Measurements from ENCODE around the gene GALNT18. TPM values are rescaled to one million over a fixed set of nuclear protein-coding genes. Genes with fewer than 3 reads are reported as not detected.

GALNT18 gene
- total and polyA plus RNA-seq, 3 experiments from 2014 or later = 1.3 TPM; not detected in 1

DNA sequence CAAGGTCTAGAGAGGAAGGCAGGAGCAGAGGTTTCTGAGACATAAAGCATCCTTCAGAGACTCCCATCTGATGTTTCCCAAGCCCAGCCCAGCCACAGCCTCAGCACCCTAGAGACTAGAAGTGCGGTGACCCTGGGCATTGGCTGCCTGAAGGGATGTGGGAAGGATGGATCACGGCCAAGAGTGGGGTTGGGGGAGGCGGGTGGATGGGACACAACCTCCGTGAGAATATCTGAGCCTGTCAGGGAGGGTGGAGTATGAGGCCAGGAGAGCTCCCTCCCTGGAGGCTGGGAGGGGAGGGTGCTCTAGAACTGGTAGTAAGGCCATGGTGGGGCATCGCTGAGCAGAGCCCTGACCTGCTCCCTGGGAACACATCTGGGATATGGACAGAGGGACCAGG, 340.2 kb downstream of the GALNT18 start:
- DNase-seq = no peak
- H3K27me3 Mint-ChIP-seq = peaks cover 9 to 19% of the 10 kb centered on the region in 2 donors
- no peaks in the 10 kb centered on the region for H3K9me3 ChIP-seq (ENCODE audit: low read length)
- no peak overlapping the region for H3K27ac Mint-ChIP-seq
- no peak overlapping the region for H3K4me3 Mint-ChIP-seq
- CTCF ChIA-PET = no interaction called here
- POLR2A ChIA-PET = no interaction called here
- H3K4me3 ChIP-seq (ENCODE audit: low read length) = no peak overlapping the region
- H3K36me3 ChIP-seq (ENCODE audit: insufficient read depth, low read length) = no peaks in the 10 kb centered on the region
- H3K27ac ChIP-seq (ENCODE audit: low read depth, low read length) = no peak overlapping the region
- H3K9me3 Mint-ChIP-seq = no peaks in the 10 kb centered on the region
- no peaks in the 10 kb centered on the region for H3K27me3 ChIP-seq (ENCODE audit: insufficient read depth, low read length, poor library complexity, severe bottlenecking)
- H3K4me1 ChIP-seq (ENCODE audit: insufficient read depth, low read length) = no peaks in the 10 kb centered on the region
- peaks cover 0 to 3% (median 0%) of the 10 kb centered on the region in 3 donors for H3K4me1 Mint-ChIP-seq
- no peaks in the 10 kb centered on the region for H3K36me3 Mint-ChIP-seq

DNA sequence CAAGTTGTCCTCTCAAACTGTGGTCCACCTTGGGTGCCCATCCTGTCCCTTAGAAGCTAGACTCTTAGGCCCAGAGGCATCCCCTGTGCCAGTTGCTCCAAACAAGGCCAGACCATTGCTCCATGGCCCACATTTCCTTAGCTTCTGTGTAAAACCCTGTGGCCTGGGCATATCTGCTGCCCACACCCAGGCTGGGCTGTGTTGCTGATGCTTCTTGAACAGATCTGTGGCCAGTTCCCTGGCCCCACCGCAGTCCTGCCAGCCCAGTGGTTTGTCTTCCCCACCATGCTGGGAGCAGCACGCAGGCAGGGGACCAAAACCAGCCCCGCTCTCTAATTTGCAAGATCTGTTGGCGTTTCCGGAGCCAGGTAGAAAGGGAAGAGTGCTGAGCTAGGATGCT, 341.0 kb downstream of the GALNT18 start:
- no peak overlapping the region for H3K4me3 Mint-ChIP-seq
- H3K36me3 Mint-ChIP-seq = no peaks in the 10 kb centered on the region
- no peaks in the 10 kb centered on the region for H3K9me3 ChIP-seq (ENCODE audit: low read length)
- H3K36me3 ChIP-seq (ENCODE audit: insufficient read depth, low read length) = no peaks in the 10 kb centered on the region
- H3K9me3 Mint-ChIP-seq = no peaks in the 10 kb centered on the region
- H3K27me3 ChIP-seq (ENCODE audit: insufficient read depth, low read length, poor library complexity, severe bottlenecking) = no peaks in the 10 kb centered on the region
- H3K27ac Mint-ChIP-seq = peak overlapping the region in 1 of 8 donors; percentile 20
- H3K4me3 ChIP-seq (ENCODE audit: low read length) = no peak overlapping the region
- H3K27ac ChIP-seq (ENCODE audit: low read depth, low read length) = no peak overlapping the region
- no peak for DNase-seq
- ChIA-PET CTCF (no interaction called here), POLR2A (no interaction called here)
- H3K27me3 Mint-ChIP-seq = peaks cover 9 to 19% of the 10 kb centered on the region in 2 donors
- peaks cover 0 to 3% (median 0%) of the 10 kb centered on the region in 3 donors for H3K4me1 Mint-ChIP-seq
- H3K4me1 ChIP-seq (ENCODE audit: insufficient read depth, low read length) = no peaks in the 10 kb centered on the region

DNA sequence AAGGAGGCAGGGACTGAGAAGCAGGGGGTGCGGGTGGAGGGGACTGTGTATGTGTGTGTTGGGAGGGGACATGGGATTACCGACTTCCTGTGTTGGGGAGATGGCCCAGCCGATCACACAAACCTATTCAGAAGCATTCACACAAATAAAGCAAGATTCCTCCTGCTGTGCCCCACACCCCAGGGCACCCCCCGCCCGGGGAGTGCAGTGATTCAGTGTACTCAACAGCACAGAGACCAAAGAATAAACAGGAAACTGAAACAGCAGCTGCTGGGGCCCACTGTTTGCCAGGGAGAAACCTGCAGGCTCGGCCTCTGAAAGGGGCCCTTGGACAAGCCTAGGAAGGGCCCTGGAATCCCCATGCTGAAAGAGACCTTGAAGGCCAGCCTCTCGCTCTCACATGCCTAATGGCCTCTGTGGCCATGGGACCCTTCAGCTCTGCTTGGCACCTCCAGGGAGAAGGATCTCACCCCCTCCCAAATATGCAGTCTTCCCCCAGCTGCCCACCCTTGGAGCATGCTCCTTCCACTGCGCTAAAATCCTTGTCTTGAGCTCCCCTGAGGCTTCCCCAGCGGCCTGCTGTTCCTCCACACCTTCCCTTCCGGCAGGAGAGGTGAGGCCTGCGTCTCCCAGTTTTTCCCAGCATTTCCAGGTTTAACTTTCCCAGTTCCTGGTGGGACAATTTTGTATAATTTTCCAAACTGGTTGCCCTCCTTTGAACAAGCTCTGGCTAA, 341.7 kb downstream of the GALNT18 start:
- DNase-seq = no peak
- ChIA-PET CTCF (no interaction called here), POLR2A (no interaction called here)
- Mint-ChIP-seq H3K9me3 (peaks cover 0 to 4% (median 0%) of the 10 kb centered on the region in 5 donors), H3K4me3 (no peak overlapping the region), H3K27me3 (peaks cover 14 to 26% of the 10 kb centered on the region in 2 donors), H3K27ac (peak overlapping the region in 1 of 8 donors; percentile 33), H3K4me1 (peaks cover 0 to 3% (median 0%) of the 10 kb centered on the region in 3 donors), H3K36me3 (no peaks in the 10 kb centered on the region)
- no peaks in the 10 kb centered on the region for H3K4me1 ChIP-seq (ENCODE audit: insufficient read depth, low read length)
- H3K27me3 ChIP-seq (ENCODE audit: insufficient read depth, low read length, poor library complexity, severe bottlenecking) = no peaks in the 10 kb centered on the region
- no peak overlapping the region for H3K4me3 ChIP-seq (ENCODE audit: low read length)
- H3K9me3 ChIP-seq (ENCODE audit: low read length) = no peaks in the 10 kb centered on the region
- no peak overlapping the region for H3K27ac ChIP-seq (ENCODE audit: low read depth, low read length)
- no peaks in the 10 kb centered on the region for H3K36me3 ChIP-seq (ENCODE audit: insufficient read depth, low read length)

DNA sequence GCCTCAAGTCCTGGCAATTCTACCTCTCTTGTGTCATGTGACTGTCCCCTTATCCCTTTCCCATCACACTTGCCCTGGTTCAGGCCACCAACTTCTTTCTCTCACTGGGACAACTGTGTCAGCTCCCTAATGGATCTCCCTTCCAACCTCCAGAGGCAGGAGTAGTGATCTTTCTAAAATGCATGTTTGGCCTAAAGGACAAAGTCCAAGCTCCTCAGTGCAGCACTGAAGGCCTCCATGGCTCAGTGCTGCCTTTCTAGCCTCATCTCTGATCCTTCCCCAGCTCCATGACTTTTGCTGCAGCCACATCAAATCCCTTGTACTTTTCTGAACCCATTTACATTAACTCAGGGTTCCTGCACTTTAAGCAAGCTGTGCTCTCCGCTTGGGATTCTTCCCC, 349.6 kb downstream of the GALNT18 start:
- CTCF ChIA-PET = no interaction called here
- no peak for DNase-seq

DNA sequence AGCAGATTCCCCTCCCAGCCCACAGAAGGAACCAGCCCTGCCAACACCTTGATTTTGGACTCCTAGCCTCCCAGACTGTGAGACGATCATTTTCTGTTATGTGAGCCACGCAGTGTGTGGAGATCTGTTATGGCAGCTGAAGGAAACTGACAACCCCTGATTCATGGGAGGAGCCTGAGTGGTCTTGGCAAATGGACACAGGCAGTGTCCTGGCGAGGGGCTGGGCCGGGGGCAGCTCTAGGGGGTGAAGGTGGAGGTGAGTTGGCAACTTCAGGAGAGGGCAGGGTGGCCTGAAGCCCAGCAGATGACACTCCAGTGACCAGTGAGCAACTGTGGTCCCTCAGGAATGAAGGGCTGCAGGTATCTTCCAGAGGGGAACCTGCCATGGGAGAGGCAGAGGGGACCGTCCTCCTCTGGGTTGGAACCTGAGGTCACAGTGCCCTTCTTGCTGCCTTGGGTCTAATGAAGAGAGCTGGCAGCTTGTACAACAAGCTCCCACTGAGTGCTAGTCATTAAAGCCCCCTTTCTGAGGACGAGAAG, 351.5 kb downstream of the GALNT18 start:
- H3K4me3 ChIP-seq (ENCODE audit: low read length) = no peak overlapping the region
- no peaks in the 10 kb centered on the region for H3K36me3 ChIP-seq (ENCODE audit: insufficient read depth, low read length)
- Mint-ChIP-seq H3K27ac (no peak overlapping the region), H3K4me1 (no peaks in the 10 kb centered on the region), H3K36me3 (peaks cover 0 to 2% (median 0%) of the 10 kb centered on the region in 3 donors), H3K27me3 (peaks cover 11 to 22% of the 10 kb centered on the region in 2 donors), H3K9me3 (peaks cover 0 to 2% (median 0%) of the 10 kb centered on the region in 5 donors), H3K4me3 (no peak overlapping the region)
- no peak for DNase-seq
- CTCF ChIA-PET = interaction anchor here (1.6 kb wide), 1 partner anchor 10 kb away, joined by 4 read pairs; no protein-coding TSS in a partner anchor
- no peaks in the 10 kb centered on the region for H3K4me1 ChIP-seq (ENCODE audit: insufficient read depth, low read length)
- POLR2A ChIA-PET = no interaction called here
- H3K27ac ChIP-seq (ENCODE audit: low read depth, low read length) = no peak overlapping the region
- H3K27me3 ChIP-seq (ENCODE audit: insufficient read depth, low read length, poor library complexity, severe bottlenecking) = no peaks in the 10 kb centered on the region
- H3K9me3 ChIP-seq (ENCODE audit: low read length) = no peaks in the 10 kb centered on the region

More for the DNA sequence above, 349.6 kb downstream of the GALNT18 start:
- Histone ChIP-seq H3K27me3 (ENCODE audit: insufficient read depth, low read length, poor library complexity, severe bottlenecking) (no peaks in the 10 kb centered on the region), H3K9me3 (ENCODE audit: low read length) (no peaks in the 10 kb centered on the region), H3K4me1 (ENCODE audit: insufficient read depth, low read length) (no peaks in the 10 kb centered on the region), H3K4me3 (ENCODE audit: low read length) (no peak overlapping the region), H3K27ac (ENCODE audit: low read depth, low read length) (no peak overlapping the region), H3K36me3 (ENCODE audit: insufficient read depth, low read length) (no peaks in the 10 kb centered on the region)
- no peak overlapping the region for H3K4me3 Mint-ChIP-seq
- H3K27me3 Mint-ChIP-seq = peaks cover 14 to 28% of the 10 kb centered on the region in 2 donors
- peaks cover 0 to 4% (median 0%) of the 10 kb centered on the region in 5 donors for H3K9me3 Mint-ChIP-seq
- peaks cover 0 to 2% (median 0%) of the 10 kb centered on the region in 3 donors for H3K36me3 Mint-ChIP-seq
- H3K27ac Mint-ChIP-seq = no peak overlapping the region
- POLR2A ChIA-PET = no interaction called here
- no peaks in the 10 kb centered on the region for H3K4me1 Mint-ChIP-seq

DNA sequence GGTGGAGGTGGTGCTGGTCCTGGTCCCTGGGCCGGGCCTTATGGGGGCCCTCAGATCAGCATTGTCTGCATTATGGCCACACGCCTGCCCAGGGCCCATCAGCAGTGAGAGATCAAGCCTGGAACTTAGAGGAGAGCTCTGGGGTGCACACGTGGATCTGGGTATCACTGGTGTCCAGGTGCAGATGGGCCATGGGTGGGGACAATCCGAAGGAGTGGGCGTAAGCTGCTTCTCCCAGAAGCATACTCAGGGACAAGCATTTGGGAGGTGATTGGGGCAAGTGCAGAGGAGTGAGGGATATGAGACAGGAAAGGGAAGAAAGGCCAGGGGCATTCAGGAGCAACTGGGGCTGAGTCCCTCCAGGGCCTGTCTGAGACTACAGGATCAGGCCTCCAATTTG, 353.1 kb downstream of the GALNT18 start:
- no peaks in the 10 kb centered on the region for H3K9me3 Mint-ChIP-seq
- no peaks in the 10 kb centered on the region for H3K4me1 ChIP-seq (ENCODE audit: insufficient read depth, low read length)
- no peaks in the 10 kb centered on the region for H3K9me3 ChIP-seq (ENCODE audit: low read length)
- H3K27me3 ChIP-seq (ENCODE audit: insufficient read depth, low read length, poor library complexity, severe bottlenecking) = no peaks in the 10 kb centered on the region
- CTCF ChIA-PET = interaction anchor here (0.9 kb wide), 1 partner anchor 233 kb away, joined by 3 read pairs; no protein-coding TSS in a partner anchor
- no peaks in the 10 kb centered on the region for H3K36me3 ChIP-seq (ENCODE audit: insufficient read depth, low read length)
- DNase-seq = no peak
- POLR2A ChIA-PET = no interaction called here
- H3K4me3 ChIP-seq (ENCODE audit: low read length) = no peak overlapping the region
- H3K36me3 Mint-ChIP-seq = peaks cover 0 to 2% (median 0%) of the 10 kb centered on the region in 3 donors
- no peaks in the 10 kb centered on the region for H3K4me1 Mint-ChIP-seq
- no peak overlapping the region for H3K27ac Mint-ChIP-seq
- no peak overlapping the region for H3K27ac ChIP-seq (ENCODE audit: low read depth, low read length)
- peaks cover 8 to 20% of the 10 kb centered on the region in 2 donors for H3K27me3 Mint-ChIP-seq
- H3K4me3 Mint-ChIP-seq = no peak overlapping the region

DNA sequence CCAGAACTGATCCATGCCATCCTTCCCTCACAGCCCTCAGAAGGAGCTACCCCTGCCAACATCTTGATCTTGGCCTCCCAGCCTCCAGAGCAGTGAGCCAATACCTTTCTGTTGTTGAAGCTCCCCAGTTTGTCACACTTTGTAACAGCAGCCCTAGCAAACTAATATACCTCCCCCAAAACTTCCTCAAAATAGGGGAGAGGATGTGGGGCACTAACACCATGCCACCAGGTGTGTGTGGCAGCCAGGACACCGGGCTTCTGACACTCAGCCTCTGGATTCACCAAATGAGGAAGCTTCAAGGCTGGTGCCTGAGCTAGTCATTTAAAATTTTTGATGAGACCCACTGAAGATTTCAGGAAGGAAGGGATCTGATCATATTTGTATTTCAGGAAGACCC, 353.7 kb downstream of the GALNT18 start:
- no peak overlapping the region for H3K27ac Mint-ChIP-seq
- no peak overlapping the region for H3K4me3 Mint-ChIP-seq
- no peaks in the 10 kb centered on the region for H3K9me3 ChIP-seq (ENCODE audit: low read length)

DNA sequence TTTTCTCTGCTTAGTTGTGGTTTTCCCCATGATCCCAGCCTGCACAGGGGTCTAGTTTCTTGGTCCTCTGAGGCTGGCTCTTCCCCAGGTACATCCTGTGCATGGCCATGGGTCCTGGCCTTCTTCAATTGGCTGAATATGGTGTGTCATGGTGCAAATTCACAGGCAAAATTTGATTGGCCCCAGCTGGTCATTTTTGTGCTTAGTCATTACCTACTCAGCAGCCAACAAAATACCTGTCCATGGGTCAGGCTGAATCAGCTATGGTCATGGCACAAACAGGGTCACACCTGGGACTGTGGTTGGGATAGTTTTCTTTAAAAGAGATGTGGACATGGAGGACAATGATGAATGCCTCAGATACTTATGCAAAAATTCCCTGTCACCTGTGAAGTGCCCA, 354.5 kb downstream of the GALNT18 start:
- ChIA-PET CTCF (no interaction called here), POLR2A (no interaction called here)
- no peak overlapping the region for H3K27ac Mint-ChIP-seq
- H3K4me3 Mint-ChIP-seq = no peak overlapping the region
- H3K4me3 ChIP-seq (ENCODE audit: low read length) = no peak overlapping the region
- no peak overlapping the region for H3K27ac ChIP-seq (ENCODE audit: low read depth, low read length)
- no peaks in the 10 kb centered on the region for H3K9me3 Mint-ChIP-seq
- H3K4me1 ChIP-seq (ENCODE audit: insufficient read depth, low read length) = no peaks in the 10 kb centered on the region
- H3K27me3 ChIP-seq (ENCODE audit: insufficient read depth, low read length, poor library complexity, severe bottlenecking) = no peaks in the 10 kb centered on the region
- no peak for DNase-seq
- H3K27me3 Mint-ChIP-seq = peaks cover 8 to 24% of the 10 kb centered on the region in 2 donors
- no peaks in the 10 kb centered on the region for H3K36me3 ChIP-seq (ENCODE audit: insufficient read depth, low read length)
- H3K36me3 Mint-ChIP-seq = no peaks in the 10 kb centered on the region
- no peaks in the 10 kb centered on the region for H3K9me3 ChIP-seq (ENCODE audit: low read length)
- H3K4me1 Mint-ChIP-seq = no peaks in the 10 kb centered on the region

More for the DNA sequence above, 353.7 kb downstream of the GALNT18 start:
- Mint-ChIP-seq H3K9me3 (no peaks in the 10 kb centered on the region), H3K4me1 (no peaks in the 10 kb centered on the region), H3K27me3 (peaks cover 10 to 18% of the 10 kb centered on the region in 2 donors), H3K36me3 (peaks cover 0 to 2% (median 0%) of the 10 kb centered on the region in 3 donors)
- H3K4me3 ChIP-seq (ENCODE audit: low read length) = no peak overlapping the region
- ChIA-PET CTCF (interaction anchor here (0.9 kb wide), 1 partner anchor 233 kb away, joined by 3 read pairs; no protein-coding TSS in a partner anchor), POLR2A (no interaction called here)
- H3K36me3 ChIP-seq (ENCODE audit: insufficient read depth, low read length) = no peaks in the 10 kb centered on the region
- H3K27ac ChIP-seq (ENCODE audit: low read depth, low read length) = no peak overlapping the region
- no peaks in the 10 kb centered on the region for H3K27me3 ChIP-seq (ENCODE audit: insufficient read depth, low read length, poor library complexity, severe bottlenecking)
- H3K4me1 ChIP-seq (ENCODE audit: insufficient read depth, low read length) = no peaks in the 10 kb centered on the region
- DNase-seq = no peak
